Embryonic facial prominence (tissue), 1 donor: ENCODE measurements around the gene PARVB.
"Not testable (repeated sequence)": the region's sequence is repeated elsewhere in the genome, so short reads cannot be mapped to it uniquely, and the experiment has no call there.

Experiments
- DNase-seq: peaks from one replicate; pipeline ENCODE4 v3.0.0-alpha.2; 2016; ENCODE audit errors: extremely low spot score

PARVB gene

GRCh38 chr22:43998679-43999264, 25.3 kb upstream of the PARVB start:
- no peak for DNase-seq

- DNase-seq = no peak
Observed at GRCh38 chr22:43999378-43999777, 24.7 kb upstream of the PARVB start.

GRCh38 chr22:44000123-44000522, 24.0 kb upstream of the PARVB start:
- DNase-seq = no peak

- DNase-seq = no peak
Observed at GRCh38 chr22:44001521-44001920, 22.6 kb upstream of the PARVB start.

- DNase-seq = no peak
Observed at GRCh38 chr22:44002324-44002723, 21.8 kb upstream of the PARVB start.

GRCh38 chr22:44002997-44003396, 21.1 kb upstream of the PARVB start:
- DNase-seq = no peak

GRCh38 chr22:44003405-44004103, 20.5 kb upstream of the PARVB start:
- DNase-seq = no peak

- no peak for DNase-seq
Observed at GRCh38 chr22:44004104-44004460, 20.0 kb upstream of the PARVB start.

GRCh38 chr22:44005524-44005923, 18.6 kb upstream of the PARVB start:
- DNase-seq = no peak

- DNase-seq = no peak
Observed at GRCh38 chr22:44012162-44012561, 11.9 kb upstream of the PARVB start.

GRCh38 chr22:44012591-44012990, 11.5 kb upstream of the PARVB start:
- DNase-seq = no peak

- DNase-seq = no peak
Observed at GRCh38 chr22:44014241-44014640, 9.9 kb upstream of the PARVB start.

GRCh38 chr22:44016586-44016985, 7.5 kb upstream of the PARVB start:
- not testable (repeated sequence) for DNase-seq

GRCh38 chr22:44018594-44018993, 5.5 kb upstream of the PARVB start:
- no peak for DNase-seq

GRCh38 chr22:44019416-44019815, 4.7 kb upstream of the PARVB start:
- no peak for DNase-seq

GRCh38 chr22:44019846-44020245, 4.3 kb upstream of the PARVB start:
- DNase-seq = no peak

- DNase-seq = no peak
Observed at GRCh38 chr22:44020981-44021380, 3.1 kb upstream of the PARVB start.

- DNase-seq = no peak
Observed at GRCh38 chr22:44023404-44024287, 456 bp upstream of the PARVB start.

GRCh38 chr22:44025171-44026065, 1.3 kb downstream of the PARVB start:
- no peak for DNase-seq

GRCh38 chr22:44026066-44026629, 2.0 kb downstream of the PARVB start:
- no peak for DNase-seq
